ENCODE data around the gene LY6G5C.

The LY6G5C gene, protein sequence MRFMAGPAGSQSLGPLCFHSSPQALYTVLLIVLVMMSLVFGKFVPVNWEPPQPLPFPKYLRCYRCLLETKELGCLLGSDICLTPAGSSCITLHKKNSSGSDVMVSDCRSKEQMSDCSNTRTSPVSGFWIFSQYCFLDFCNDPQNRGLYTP

DNA sequence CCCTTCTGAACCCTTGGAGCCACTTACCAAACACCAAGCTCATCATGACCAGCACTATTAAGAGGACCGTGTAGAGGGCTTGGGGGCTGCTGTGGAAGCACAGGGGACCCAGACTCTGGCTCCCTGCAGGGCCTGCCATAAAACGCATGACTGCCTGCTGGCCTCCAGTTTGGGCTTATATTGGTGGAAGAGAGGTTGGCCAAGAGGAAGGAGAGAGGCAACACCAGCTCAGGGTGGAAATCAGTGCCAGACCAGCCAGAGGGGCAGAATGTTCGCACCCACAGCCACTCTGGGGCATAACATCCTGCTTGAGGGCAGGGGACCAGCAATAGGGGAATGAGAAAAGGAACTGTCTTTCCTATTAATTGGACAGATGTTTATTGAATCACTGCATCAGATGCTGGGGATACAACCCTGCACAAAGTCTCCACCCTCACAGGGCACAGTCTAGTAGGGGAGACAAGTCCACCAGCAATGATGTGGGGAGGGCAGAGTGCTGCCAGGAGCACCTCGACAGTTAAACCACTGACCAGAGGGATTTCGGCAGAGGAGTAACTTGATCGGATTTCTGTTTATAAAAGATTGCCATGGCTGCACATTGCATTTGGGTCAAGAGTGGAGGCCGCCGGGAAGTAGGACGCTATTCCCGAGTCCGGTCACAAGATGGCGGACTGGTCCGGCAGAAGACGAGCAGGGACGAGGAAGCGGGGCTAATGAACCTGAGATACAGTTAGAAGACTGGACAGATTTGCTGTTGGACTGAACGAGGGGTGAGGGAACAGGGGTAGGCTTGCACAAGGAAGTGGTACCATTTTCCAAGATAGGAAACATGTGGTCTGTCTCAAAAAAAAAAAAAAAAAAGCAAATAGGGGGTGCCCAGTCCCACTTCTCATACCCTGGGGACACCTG, at the start of gene LY6G5C:
TSS of gene LY6G5C (minus strand) at position 842 of the 909 bp plus-strand sequence. CDS start at position 148, 694 bp downstream.
- peak; percentile 68 for DNase-seq

- peak; percentile 78 for DNase-seq
These were observed 49.2 kb upstream of the LY6G5C start for GRCh38 chr6:31729979-31730630.

DNA sequence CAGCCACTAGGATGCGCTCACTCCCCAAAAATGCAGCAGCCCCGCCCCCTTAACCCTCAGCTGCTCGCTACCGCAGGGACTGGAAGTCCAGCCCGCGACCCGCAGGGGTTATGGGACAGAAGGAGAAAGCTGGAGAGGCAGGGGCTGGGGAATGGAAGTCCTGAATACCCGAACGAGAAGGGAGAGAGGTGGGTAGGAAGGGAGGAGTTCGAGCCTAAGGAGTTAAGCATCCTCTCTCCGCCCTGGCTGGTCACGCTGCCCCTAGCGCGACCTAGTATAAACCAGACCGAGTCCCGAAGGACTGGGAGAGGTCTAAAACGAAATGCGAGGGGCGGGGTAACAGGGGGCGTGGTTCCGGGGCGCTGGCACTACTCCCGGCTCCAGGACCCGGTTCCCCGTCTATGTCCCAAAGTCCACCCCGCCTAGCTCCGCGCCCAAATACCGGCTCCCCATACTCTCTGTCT, 48.7 kb upstream of the LY6G5C start:
- DNase-seq = peak; percentile 81

GRCh38 chr6:31728767-31729514, 48.1 kb upstream of the LY6G5C start, which contains the start of gene DDAH2:
TSS of gene DDAH2 (minus strand) at chr6:31729299. CDS start at chr6:31729161, 138 bp downstream.
- DNase-seq = no peak

- no peak for DNase-seq
These were observed 47.1 kb upstream of the LY6G5C start for GRCh38 chr6:31727717-31728671.

- DNase-seq = no peak
These were observed 46.3 kb upstream of the LY6G5C start for GRCh38 chr6:31727034-31727716.

DNA sequence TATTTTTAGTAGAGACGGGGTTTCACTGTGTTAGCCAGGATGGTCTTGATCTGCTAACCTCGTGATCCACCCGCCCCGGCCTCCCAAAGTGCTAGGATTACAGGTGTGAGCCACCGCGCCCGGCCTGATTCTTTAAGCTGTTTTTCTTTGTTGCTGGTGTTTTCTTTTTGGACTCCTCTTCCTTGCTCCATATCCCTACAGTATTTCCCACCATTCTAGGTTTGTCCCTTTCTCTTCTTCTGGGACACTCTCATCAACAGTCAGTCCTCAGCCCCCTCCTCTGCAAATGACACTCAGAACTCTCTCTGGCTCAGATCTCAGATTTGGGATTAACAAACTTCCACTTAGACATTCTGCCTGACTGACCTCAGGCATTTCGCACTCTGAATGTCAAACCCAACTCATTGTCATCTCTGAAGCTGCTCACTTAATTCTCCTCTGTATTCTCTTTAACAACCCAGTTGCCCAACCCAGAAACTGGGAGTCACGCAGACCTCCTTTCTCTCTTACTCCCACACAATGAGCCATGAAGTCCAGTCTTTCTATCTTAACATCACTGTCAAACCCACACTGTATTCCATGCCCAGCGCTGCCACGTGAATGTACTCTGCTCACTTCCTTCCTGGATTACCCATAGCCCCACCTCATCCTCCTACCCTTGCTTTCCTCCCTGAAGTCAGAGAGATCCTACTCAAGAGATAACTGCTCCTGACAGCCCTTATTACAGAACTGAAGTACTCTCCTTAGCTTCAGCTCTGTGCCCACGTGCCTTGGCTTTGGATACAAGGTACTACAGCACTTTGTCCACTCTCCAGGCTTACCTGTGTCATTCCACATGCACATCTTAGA, 44.9 kb upstream of the LY6G5C start:
- DNase-seq = no peak

GRCh38 chr6:31723980-31724691, 43.3 kb upstream of the LY6G5C start:
- DNase-seq = no peak

DNA sequence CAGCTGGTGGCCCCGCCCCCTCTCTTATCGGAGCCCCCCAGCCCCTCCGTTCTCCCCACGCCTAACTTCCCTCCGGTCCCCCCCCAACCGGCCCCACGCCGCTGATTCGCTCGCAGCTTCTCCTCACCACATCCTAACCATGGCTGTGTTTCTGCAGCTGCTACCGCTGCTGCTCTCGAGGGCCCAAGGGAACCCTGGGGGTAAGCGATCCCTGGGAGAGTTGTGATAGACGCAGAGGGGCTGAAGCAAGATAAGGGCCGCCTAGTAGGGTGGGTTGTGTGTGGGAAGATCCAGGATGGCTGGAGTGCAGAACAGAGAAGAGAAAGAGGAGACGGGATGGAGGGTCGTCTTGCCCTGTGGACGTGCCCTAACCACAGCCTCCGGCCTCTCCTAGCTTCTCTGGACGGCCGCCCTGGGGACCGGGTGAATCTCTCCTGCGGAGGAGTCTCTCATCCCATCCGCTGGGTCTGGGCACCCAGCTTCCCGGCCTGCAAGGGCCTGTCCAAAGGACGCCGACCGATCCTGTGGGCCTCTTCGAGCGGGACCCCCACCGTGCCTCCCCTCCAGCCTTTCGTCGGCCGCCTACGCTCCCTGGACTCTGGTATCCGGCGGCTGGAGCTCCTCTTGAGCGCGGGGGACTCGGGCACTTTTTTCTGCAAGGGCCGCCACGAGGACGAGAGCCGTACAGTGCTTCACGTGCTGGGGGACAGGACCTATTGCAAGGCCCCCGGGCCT, 42.5 kb upstream of the LY6G5C start, which contains the start of gene MPIG6B:
TSS of gene MPIG6B (plus strand) at position 129 of the 735 bp plus-strand sequence. CDS start at position 140, 11 bp downstream.
- DNase-seq = no peak

- DNase-seq = no peak
These were observed 41.3 kb upstream of the LY6G5C start for GRCh38 chr6:31722173-31722572.

GRCh38 chr6:31721351-31722020, 40.6 kb upstream of the LY6G5C start, which contains the start of gene LY6G6C:
TSS of gene LY6G6C (minus strand) at chr6:31721746. CDS start at chr6:31721679, 67 bp downstream.
- no peak for DNase-seq

DNA sequence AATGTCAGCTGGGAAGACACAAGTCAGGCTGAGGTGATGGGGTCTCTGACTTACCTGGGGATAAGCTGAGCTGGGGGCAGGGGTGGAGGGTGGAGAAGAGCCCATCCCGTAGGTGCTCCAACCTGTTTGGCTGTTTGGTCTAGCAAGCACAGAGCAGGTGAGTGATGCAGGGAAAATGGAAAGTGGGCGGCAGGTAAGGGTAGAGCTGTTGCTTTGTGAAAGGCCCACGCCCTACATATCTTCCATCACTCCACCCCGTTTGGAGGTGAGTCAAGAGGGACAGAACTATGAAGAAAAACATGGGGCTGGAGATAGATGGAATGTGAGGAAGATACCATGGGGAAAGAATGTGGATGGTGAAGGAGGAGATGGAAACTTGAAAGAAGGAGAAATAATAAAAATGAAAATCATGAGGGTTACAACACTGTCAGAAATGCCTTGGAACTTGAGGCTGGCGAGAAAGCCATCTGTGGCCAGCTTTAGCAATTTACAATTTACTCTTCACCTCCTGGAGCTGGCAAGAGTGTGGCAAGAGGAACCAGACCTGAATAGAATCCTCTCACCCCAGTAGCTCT, 39.4 kb upstream of the LY6G5C start:
- no peak for DNase-seq

DNA sequence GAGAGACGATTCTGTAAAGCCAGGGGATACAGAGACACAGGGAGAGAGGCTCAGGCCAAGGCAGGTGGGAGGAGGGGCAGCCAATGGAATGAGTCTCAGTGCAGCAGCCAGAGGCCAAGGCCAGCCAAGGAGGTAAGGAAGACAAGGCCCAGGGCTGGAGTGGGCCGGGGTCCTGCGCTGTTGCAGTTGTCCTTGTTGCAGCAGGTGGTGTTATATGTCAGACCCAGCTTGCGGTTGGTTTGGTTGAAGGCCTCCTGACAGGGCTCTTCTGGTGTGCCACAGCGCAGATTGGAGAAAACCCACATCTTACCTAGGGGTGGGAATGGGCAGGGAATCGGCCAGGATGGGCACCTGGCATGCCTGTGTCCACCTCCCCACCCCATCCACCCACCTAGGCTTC, 38.1 kb upstream of the LY6G5C start:
- DNase-seq = no peak

- peak; percentile 51 for DNase-seq
These were observed 37.4 kb upstream of the LY6G5C start for GRCh38 chr6:31718265-31718664.

- DNase-seq = no peak
These were observed 36.8 kb upstream of the LY6G5C start for GRCh38 chr6:31717499-31718222.

Measured in NCI-H345 (cell line).